ENCODE measurements around the gene CPOX. TPM values are rescaled to one million over a fixed set of nuclear protein-coding genes. Genes with fewer than 3 reads are reported as not detected.

Gene CPOX
- total and polyA plus RNA-seq, 10 of the 15 experiments (the other 5 are each of a cell fraction or from before 2014, with no cell fraction given) = 40.7 to 72.6 (median 64.5) TPM

GRCh38 chr3:98584547-98584946, 8.9 kb downstream of the CPOX start:
- in situ Hi-C loops (cut with MboI) = no loop called here
- intact Hi-C loops (cut with micrococcal nuclease; ENCODE audit: unreplicated experiment) = no loop called here
- H3K9ac ChIP-seq (ENCODE audit: control insufficient read depth, insufficient read depth, low read length) = peak overlapping the region; percentile 34; the same call in 1 of the 2 replicates
- H3K4me1 ChIP-seq (ENCODE audit: control insufficient read depth, insufficient read depth, low read length) = no peaks in the 10 kb centered on the region
- ChIA-PET POLR2A (interaction anchor here (0.6 to 1.5 kb wide), 2 partner anchors 8 to 20 kb away, joined by 3 to 11 read pairs; partner anchors contain the start of gene CPOX), CTCF (interaction anchor here (1.3 to 1.4 kb wide), 2 partner anchors 11 to 12 kb away, joined by 4 to 8 read pairs; no protein-coding TSS in a partner anchor), SMC1A (ENCODE audit: uncharacterized antibody, unreplicated experiment) (interaction anchor here (1.1 to 1.2 kb wide), 2 partner anchors 9 to 13 kb away, joined by 3 to 4 read pairs; partner anchors contain the start of gene CPOX), RAD21 (ENCODE audit: unreplicated experiment) (no interaction called here)
- H3K79me2 ChIP-seq (ENCODE audit: control insufficient read depth, insufficient read depth, low read length) = peaks cover 60% of the 10 kb centered on the region
- ATAC-seq (peak; percentile 53), FAIRE-seq (peak; percentile 23), DNase-seq (ENCODE audit: low read depth, low spot score) (no peak)
- H3K36me3 ChIP-seq (ENCODE audit: control insufficient read depth in 2 of 2, insufficient read depth in 2 of 2, low read length in 1 of 2) = peaks cover 3 to 42% of the 10 kb centered on the region in 2 experiments
- no peaks in the 10 kb centered on the region; the same call in 1 of the 2 replicates for H4K20me1 ChIP-seq (ENCODE audit: control insufficient read depth, insufficient read depth)
- H3K4me2 ChIP-seq (ENCODE audit: control insufficient read depth, insufficient read depth) = peak overlapping the region; percentile 68
- no peak overlapping the region for H2AFZ ChIP-seq (ENCODE audit: control insufficient read depth, low read depth, low read length)
- H3K4me3 ChIP-seq = 0 out of 2 replicates have a peak overlapping the region, but pooled peaks have one; percentile 13
- WGBS (ENCODE audit: insufficient coverage, insufficient replicate concordance, low lambda C conversion rate, missing lambda C conversion rate) = 95% methylated on average over 2 of the region's 2 CpGs
- no peaks in the 10 kb centered on the region for H3K9me3 ChIP-seq (replicated peaks; ENCODE audit: control insufficient read depth, insufficient read depth, low read length)
- H3K27ac ChIP-seq (ENCODE audit: control insufficient read depth, insufficient read depth) = peak overlapping the region; percentile 18; the same call in 1 of the 2 replicates
- H3K27me3 ChIP-seq (replicated peaks in 1 of 2; ENCODE audit: control insufficient read depth in 2 of 2, insufficient read depth in 2 of 2, low read length in 1 of 2) = no peaks in the 10 kb centered on the region
- BruUV-seq (replicated peaks) = no TSS peak
- no peak for TF ChIP-seq ZNF592 (IDR thresholded peaks at IDR 0.05)
- TF ChIP-seq IKZF2 (IDR thresholded peaks at IDR 0.05) = no peak
- TF ChIP-seq, protein P1, sequence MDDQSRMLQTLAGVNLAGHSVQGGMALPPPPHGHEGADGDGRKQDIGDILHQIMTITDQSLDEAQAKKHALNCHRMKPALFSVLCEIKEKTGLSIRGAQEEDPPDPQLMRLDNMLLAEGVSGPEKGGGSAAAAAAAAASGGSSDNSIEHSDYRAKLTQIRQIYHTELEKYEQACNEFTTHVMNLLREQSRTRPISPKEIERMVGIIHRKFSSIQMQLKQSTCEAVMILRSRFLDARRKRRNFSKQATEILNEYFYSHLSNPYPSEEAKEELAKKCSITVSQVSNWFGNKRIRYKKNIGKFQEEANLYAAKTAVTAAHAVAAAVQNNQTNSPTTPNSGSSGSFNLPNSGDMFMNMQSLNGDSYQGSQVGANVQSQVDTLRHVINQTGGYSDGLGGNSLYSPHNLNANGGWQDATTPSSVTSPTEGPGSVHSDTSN (IDR thresholded peaks at IDR 0.05; ENCODE audit: insufficient replicate concordance, low read depth, low read length) = no peak
- TF ChIP-seq SREBF1 (IDR thresholded peaks at IDR 0.05; ENCODE audit: low read length) = no peak
- no peak for TF ChIP-seq ZBTB11 (CRISPR knock-in tag; IDR thresholded peaks at IDR 0.05)
- no peak for TF ChIP-seq SMAD1 (IDR thresholded peaks at IDR 0.05; ENCODE audit: low read depth, partially characterized antibody)
- no peak for TF ChIP-seq FOS (IDR thresholded peaks at IDR 0.05; ENCODE audit: borderline replicate concordance, extremely low read depth, insufficient read length)
- TF ChIP-seq ASH2L (IDR thresholded peaks at IDR 0.05; ENCODE audit: borderline replicate concordance, low read depth) = no peak
- TF ChIP-seq GATAD2B (conservative IDR thresholded peaks at IDR 0.05; ENCODE audit: low read depth) = no peak
- no peak for TF ChIP-seq MTA3 (IDR thresholded peaks at IDR 0.05; ENCODE audit: borderline replicate concordance, low read length)
- TF ChIP-seq PAX5 (IDR thresholded peaks at IDR 0.05; ENCODE audit: borderline replicate concordance, low read depth, low read length) = no peak
- no peak for TF ChIP-seq HSF1 (IDR thresholded peaks at IDR 0.05; ENCODE audit: low read depth, low read length)
- no peak for TF ChIP-seq BHLHE40 (IDR thresholded peaks at IDR 0.05; ENCODE audit: borderline replicate concordance in 1 of 2, low read depth in 2 of 2, low read length in 1 of 2)

Measured in GM12878 (cell line).